GM10248 (cell line): ENCODE data around the gene ACAP1.
"Not testable (repeated sequence)": the region's sequence is repeated elsewhere in the genome, so short reads cannot be mapped to it uniquely, and the experiment has no call there.

ENCODE experiments used
- CTCF ChIA-PET: fragments of 300-600 bp; sonication (Branson Sonifier 250); formaldehyde crosslinking; extraction: SDS; loops from one replicate; lab custom pipeline; 2021; ENCODE audit warnings: antibody characterized with exemption; lab: Yijun Ruan, JAX
- POLR2A ChIA-PET: fragments of 350-650 bp; sonication (Branson Sonifier 250); formaldehyde crosslinking; extraction: SDS; loops from one replicate; lab custom pipeline; 2020; ENCODE audit warnings: antibody characterized with exemption; lab: Yijun Ruan, JAX
- DNase-seq: peaks from one replicate; pipeline ENCODE4 v3.0.0; 2012; ENCODE audit errors: extremely low spot score
- TF ChIP-seq, protein P1 (sequence below): IDR thresholded peaks from 2 replicates; pipeline ENCODE4 v1.5.1; 2012; ENCODE audit warnings: mild to moderate bottlenecking, low read depth; ENCODE audit errors: extremely low read depth, missing control alignments, control extremely low read depth

The ACAP1 gene

DNA sequence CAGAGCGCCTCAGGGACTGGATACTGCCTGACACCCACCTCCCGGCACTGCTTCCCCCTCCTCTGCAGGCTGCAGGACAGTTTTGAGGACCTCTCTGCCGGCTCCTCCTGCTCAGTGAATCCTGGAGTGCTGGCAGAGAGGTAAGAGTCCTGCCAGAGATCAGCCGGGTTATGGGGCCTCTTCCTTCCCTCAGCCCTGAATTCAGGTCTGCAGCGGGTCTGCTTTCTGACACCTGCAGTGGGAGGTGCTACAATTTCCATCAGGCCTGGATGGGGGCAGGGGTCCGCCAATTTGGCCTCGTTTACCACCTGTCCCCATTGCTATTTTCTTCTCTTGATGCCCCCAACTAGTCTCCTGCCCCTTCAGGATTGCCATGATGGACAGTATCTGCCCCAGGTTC lies 4.2 kb upstream of the ACAP1 start:
- DNase-seq: no peak
- ChIA-PET POLR2A (interaction anchor here (0.6 kb wide), 1 partner anchor 30 kb away, joined by 12 read pairs; no protein-coding TSS in a partner anchor), CTCF (interaction anchor here (0.9 to 3.7 kb wide), 2 partner anchors 21 to 24 kb away, joined by 3 to 15 read pairs; no protein-coding TSS in a partner anchor)
- TF ChIP-seq, protein P1, sequence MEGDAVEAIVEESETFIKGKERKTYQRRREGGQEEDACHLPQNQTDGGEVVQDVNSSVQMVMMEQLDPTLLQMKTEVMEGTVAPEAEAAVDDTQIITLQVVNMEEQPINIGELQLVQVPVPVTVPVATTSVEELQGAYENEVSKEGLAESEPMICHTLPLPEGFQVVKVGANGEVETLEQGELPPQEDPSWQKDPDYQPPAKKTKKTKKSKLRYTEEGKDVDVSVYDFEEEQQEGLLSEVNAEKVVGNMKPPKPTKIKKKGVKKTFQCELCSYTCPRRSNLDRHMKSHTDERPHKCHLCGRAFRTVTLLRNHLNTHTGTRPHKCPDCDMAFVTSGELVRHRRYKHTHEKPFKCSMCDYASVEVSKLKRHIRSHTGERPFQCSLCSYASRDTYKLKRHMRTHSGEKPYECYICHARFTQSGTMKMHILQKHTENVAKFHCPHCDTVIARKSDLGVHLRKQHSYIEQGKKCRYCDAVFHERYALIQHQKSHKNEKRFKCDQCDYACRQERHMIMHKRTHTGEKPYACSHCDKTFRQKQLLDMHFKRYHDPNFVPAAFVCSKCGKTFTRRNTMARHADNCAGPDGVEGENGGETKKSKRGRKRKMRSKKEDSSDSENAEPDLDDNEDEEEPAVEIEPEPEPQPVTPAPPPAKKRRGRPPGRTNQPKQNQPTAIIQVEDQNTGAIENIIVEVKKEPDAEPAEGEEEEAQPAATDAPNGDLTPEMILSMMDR: no peak

DNA sequence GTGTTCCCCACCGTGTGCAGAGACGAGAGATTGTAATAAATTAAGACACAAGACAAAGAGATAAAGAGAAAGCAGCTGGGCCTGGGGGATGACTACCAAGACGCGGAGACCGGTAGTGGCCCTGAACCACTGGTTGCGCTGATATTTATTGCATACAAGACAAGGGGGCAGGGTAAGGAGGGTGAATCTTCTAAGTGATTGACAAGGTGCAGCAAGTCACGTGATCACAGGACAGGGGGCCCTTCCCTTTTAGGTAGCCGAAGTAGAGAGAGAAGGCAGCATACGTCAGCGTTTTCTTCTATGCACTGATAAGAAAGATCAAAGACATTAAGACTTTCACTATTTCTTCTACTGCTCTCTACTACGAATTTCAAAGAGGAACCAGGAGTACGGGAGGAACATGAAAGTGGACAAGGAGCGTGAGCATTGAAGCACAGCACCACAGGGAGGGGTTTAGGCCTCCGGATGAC lies 3.7 kb upstream of the ACAP1 start:
- CTCF ChIA-PET: interaction anchor here (0.9 to 3.7 kb wide), 2 partner anchors 20 to 24 kb away, joined by 3 to 15 read pairs; no protein-coding TSS in a partner anchor
- DNase-seq: not testable (repeated sequence)
- POLR2A ChIA-PET: interaction anchor here (0.6 kb wide), 1 partner anchor 30 kb away, joined by 12 read pairs; no protein-coding TSS in a partner anchor

DNA sequence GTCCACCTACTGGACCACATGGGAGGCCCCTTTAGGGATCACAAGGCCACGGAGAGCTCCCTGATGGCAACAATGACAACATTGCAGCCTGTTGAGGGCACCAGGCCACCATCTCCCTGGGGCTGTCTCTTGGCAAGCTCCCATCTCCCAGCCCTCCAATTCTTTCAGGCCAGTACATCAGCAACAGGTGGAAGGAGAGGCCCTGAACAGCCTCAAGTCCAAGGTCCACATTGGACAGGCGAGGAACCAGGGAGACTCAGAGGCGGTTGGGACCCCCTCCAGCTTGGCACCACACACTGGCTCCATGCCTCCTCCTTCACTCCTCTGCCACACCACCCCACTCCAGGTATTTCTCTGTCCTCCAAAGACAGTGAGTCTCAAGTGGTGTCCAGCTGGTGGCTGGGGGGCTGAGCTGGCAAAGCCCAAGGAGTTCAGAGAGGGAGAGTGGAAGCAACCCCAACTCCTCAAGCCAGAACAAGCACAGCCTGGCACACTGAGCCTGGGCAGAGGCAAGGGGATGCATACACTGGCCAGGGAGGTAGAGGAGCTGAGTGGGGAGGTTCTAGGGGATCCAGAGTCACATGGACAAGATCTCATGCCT lies 1.3 kb upstream of the ACAP1 start:
- TF ChIP-seq, protein P1: no peak
- no peak for DNase-seq
- POLR2A ChIA-PET: no interaction called here
- CTCF ChIA-PET: interaction anchor here (1.0 to 5.7 kb wide), 10 partner anchors 8 to 226 kb away, joined by 3 to 62 read pairs (median 10); partner anchors contain the start of genes KCTD11 and TMEM95

DNA sequence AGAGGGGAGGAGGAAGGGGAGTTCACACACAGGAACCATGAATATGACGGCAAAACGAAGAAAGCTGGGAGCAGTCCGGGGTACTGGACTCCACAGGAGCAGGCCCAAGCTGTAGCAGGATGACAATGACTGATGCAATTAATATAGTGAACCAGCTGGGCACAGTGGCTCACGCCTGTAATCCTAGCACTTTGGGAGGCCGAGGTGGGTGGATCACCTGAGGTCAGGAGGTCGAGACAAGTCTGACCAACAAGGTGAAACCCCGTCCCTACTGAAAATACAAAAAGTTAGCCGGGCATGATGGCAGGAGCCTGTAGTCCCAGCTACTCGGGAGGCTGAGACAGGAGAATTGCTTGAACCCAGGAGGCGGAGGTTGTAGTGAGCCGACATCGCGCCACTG lies 564 bp upstream of the ACAP1 start:
- POLR2A ChIA-PET: interaction anchor here (1.2 to 1.5 kb wide), 2 partner anchors 14 to 149 kb away, joined by 3 to 7 read pairs; partner anchors contain the start of gene POLR2A

DNA sequence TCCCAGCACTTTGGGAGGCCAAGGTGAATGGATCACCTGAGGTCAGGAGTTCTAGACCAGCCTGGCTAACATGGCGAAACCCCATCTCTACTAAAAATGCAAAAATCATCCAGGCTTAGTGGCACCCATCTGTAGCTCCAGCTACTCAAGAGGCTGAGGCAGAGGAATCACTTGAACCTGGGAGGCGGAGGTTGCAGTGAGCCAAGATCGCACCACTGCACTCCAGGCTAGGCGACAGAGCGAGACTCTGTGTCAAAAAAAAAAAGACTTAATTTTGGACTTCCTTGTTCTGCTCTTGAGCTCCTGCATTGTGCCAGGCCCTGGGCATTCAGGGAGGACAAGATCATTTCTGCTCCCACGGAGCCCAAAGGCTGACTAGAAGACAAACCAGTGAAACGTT lies 1.3 kb downstream of the ACAP1 start:
- CTCF ChIA-PET: interaction anchor here (1.1 to 5.7 kb wide), 7 partner anchors 11 to 188 kb away, joined by 3 to 62 read pairs (median 16); partner anchors contain the start of genes CHRNB1, KCTD11 and TMEM95
- DNase-seq, POLR2A ChIA-PET: not testable (repeated sequence)

More for the DNA sequence above, 564 bp upstream of the ACAP1 start:
- CTCF ChIA-PET: interaction anchor here (0.8 to 5.7 kb wide), 13 partner anchors 9 to 253 kb away, joined by 3 to 62 read pairs (median 6); partner anchors contain the start of genes KCTD11, SENP3 and TMEM95
- not testable (repeated sequence) for DNase-seq

DNA sequence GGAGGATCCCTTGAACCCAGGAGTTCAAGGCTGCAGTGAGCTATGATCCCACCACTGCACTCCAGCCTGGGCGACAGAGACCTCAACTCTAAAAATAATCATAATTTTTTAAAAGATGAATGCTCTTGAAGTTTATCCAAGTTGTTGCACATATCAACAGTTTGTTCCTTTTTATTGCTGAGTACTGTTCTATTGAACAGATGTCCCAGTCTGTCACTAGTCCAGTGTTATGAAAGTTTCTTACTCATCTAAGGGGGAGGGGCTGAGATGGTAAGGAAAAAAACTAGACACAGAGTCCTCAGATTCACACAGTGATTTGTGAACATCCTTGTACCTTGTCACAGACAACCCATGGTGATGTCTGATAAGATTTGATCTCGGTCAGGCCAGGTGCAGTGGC lies 3.9 kb downstream of the ACAP1 start:
- TF ChIP-seq, protein P1: no peak
- CTCF ChIA-PET: interaction anchor here (1.3 to 1.7 kb wide), 2 partner anchors 14 to 16 kb away, joined by 4 read pairs; no protein-coding TSS in a partner anchor
- POLR2A ChIA-PET: no interaction called here
- no peak for DNase-seq

DNA sequence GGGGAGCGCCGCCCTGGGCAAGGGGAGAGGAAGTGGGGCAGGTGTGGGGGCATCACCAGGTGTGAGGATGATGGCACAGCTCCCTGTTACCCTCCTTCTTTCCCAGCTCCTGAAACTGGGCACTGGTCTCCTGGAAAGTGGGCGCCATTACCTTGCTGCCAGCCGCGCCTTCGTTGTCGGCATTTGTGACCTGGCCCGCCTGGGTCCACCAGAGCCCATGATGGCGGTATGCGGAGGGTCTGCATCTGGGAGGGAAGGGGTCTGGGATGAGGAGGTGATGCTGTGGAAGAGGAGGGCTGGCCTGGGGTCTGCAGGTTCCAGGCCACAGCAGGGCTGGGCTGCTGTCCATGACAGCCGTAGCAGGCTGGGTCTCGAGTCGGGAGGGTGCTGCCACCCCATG lies 5.5 kb downstream of the ACAP1 start:
- ChIA-PET POLR2A (interaction anchor here (0.6 kb wide), 1 partner anchor 43 kb away, joined by 3 read pairs; no protein-coding TSS in a partner anchor), CTCF (interaction anchor here (0.8 to 4.0 kb wide), 5 partner anchors 11 to 62 kb away, joined by 3 to 15 read pairs (median 3); partner anchors contain the start of genes NEURL4 and TMEM95)
- TF ChIP-seq, protein P1: no peak
- DNase-seq: no peak

DNA sequence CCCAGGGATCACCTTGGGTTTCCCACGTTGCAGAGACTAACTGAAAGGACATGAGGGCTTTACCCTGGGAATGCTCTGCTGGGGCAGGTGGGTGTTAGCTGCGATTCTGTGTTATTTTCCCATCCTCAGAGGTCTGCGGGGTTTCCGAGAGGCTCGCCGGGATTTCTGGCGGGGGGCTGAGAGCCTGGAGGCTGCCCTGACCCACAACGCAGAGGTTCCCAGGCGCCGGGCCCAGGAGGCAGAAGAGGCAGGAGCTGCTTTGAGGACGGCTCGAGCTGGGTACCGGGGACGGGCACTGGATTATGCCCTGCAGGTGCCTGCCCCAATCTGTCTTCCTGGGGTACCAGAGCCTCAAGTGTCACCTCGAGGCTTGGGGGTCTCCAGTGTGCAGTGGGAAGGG lies 6.9 kb downstream of the ACAP1 start:
- no peak for DNase-seq
- ChIA-PET POLR2A (no interaction called here), CTCF (interaction anchor here (1.2 to 4.0 kb wide), 4 partner anchors 13 to 218 kb away, joined by 3 to 15 read pairs (median 12); partner anchors contain the start of gene NEURL4)
- TF ChIP-seq, protein P1: no peak
